NCI-H2196 treated with DMSO at 0.1 percent for 48 hours (cell line): Measurements from ENCODE around the gene SAE1.
"Not testable (repeated sequence)": the region's sequence is repeated elsewhere in the genome, so short reads cannot be mapped to it uniquely, and the experiment has no call there.

ENCODE experiments used
- DNase-seq: peaks from one replicate; lab custom pipeline; 2025; ENCODE audit not compliant: unreplicated experiment; lab: John Stamatoyannopoulos, UW

The SAE1 gene

GRCh38 chr19:47125669-47125938 lies 5.0 kb upstream of the SAE1 start:
- no peak for DNase-seq

- no peak for DNase-seq
Measured at GRCh38 chr19:47129579-47129978, 1.1 kb upstream of the SAE1 start.

- no peak for DNase-seq
Measured at GRCh38 chr19:47130120-47130588, 481 bp upstream of the SAE1 start.

- no peak for DNase-seq
Measured at GRCh38 chr19:47132194-47132852, 1.7 kb downstream of the SAE1 start.

GRCh38 chr19:47133021-47133471 lies 2.4 kb downstream of the SAE1 start:
- DNase-seq, result no peak

GRCh38 chr19:47134545-47134944 lies 3.9 kb downstream of the SAE1 start:
- DNase-seq, result no peak

- no peak for DNase-seq
Measured at GRCh38 chr19:47135156-47135555, 4.5 kb downstream of the SAE1 start.

- not testable (repeated sequence) for DNase-seq
Measured at GRCh38 chr19:47141252-47141651, 10.6 kb downstream of the SAE1 start.

- no peak for DNase-seq
Measured at GRCh38 chr19:47141695-47142094, 11.1 kb downstream of the SAE1 start.

GRCh38 chr19:47142779-47143178 lies 12.1 kb downstream of the SAE1 start:
- no peak for DNase-seq

- no peak for DNase-seq
Measured at GRCh38 chr19:47143322-47144073, 12.9 kb downstream of the SAE1 start.

GRCh38 chr19:47144630-47145029 lies 14.0 kb downstream of the SAE1 start:
- DNase-seq, result no peak

- no peak for DNase-seq
Measured at GRCh38 chr19:47145639-47146486, 15.2 kb downstream of the SAE1 start.

- no peak for DNase-seq
Measured at GRCh38 chr19:47146920-47147319, 16.3 kb downstream of the SAE1 start.

GRCh38 chr19:47151627-47152026 lies 21.0 kb downstream of the SAE1 start:
- DNase-seq, result no peak

GRCh38 chr19:47152205-47152604 lies 21.6 kb downstream of the SAE1 start:
- peak; percentile 23 for DNase-seq

GRCh38 chr19:47152632-47153031 lies 22.0 kb downstream of the SAE1 start:
- DNase-seq, result peak; percentile 24

- DNase-seq, result no peak
Measured at GRCh38 chr19:47153266-47153665, 22.6 kb downstream of the SAE1 start.

- DNase-seq, result no peak
Measured at GRCh38 chr19:47155148-47155547, 24.5 kb downstream of the SAE1 start.

GRCh38 chr19:47156861-47157430 lies 26.3 kb downstream of the SAE1 start:
- DNase-seq, result no peak
